IMR-90 (cell line): ENCODE data around the gene BMPER. TPM values are rescaled to one million over a fixed set of nuclear protein-coding genes. Genes with fewer than 3 reads are reported as not detected.

Experiments used
- ATAC-seq: fragments of 200-7000 bp; cut with Tn5 transposase; 2 replicates; pipeline ENCODE4 v1.9.1; 2020; ENCODE audit warnings: low read depth, mild to moderate bottlenecking, moderate library complexity
- BruUV-seq: library from RNA; stranded (reverse); fragments of 400-500 nt; replicated peaks from 2 replicates; lab custom pipeline; 2021; lab: Mats Ljungman, UMichigan
- CTCF ChIA-PET: fragments of 300-600 bp; formaldehyde crosslinking; extraction: SDS; loops from one replicate; lab custom pipeline; 2021; ENCODE audit warnings: antibody characterized with exemption; lab: Yijun Ruan, JAX
- POLR2A ChIA-PET: fragments of 300-600 bp; sonication (Branson Sonifier 250); formaldehyde crosslinking; loops from one replicate; lab custom pipeline; 2022; ENCODE audit warnings: antibody characterized with exemption; ENCODE audit not compliant: unreplicated experiment; lab: Charles Lee
- DNase-seq: peaks from one replicate; pipeline ENCODE4 v3.0.0; 2013
- H2AFZ ChIP-seq: replicated peaks from 2 replicates; pipeline ENCODE3; 2013; ENCODE audit warnings: low read length, mild to moderate bottlenecking; ENCODE audit not compliant: poor library complexity
- H2AK5ac ChIP-seq: 2 replicates; pipeline ENCODE4 v1.6.1; 2013; ENCODE audit warnings: low read depth, low read length, inconsistent platforms
- H2AK9ac ChIP-seq: replicated peaks from 2 replicates; pipeline ENCODE3; 2013; ENCODE audit warnings: mild to moderate bottlenecking, low read depth, low read length, moderate library complexity; ENCODE audit not compliant: poor library complexity
- H2BK120ac ChIP-seq: 2 replicates; pipeline ENCODE4 v1.6.1; 2013; ENCODE audit warnings: low read depth, low read length, inconsistent platforms
- H2BK15ac ChIP-seq: 3 replicates; pipeline ENCODE4 v1.6.1; 2013; ENCODE audit warnings: low read depth, low read length, inconsistent platforms
- H2BK20ac ChIP-seq: 2 replicates; pipeline ENCODE4 v1.6.1; 2013; ENCODE audit warnings: low read depth, mild to moderate bottlenecking, inconsistent platforms, low read length, moderate library complexity
- H2BK5ac ChIP-seq: 2 replicates; pipeline ENCODE4 v1.6.1; 2013; ENCODE audit warnings: mild to moderate bottlenecking, low read depth, low read length, inconsistent platforms; ENCODE audit not compliant: poor library complexity, severe bottlenecking
- H3K14ac ChIP-seq: replicated peaks from 2 replicates; pipeline ENCODE4 v1.6.1; 2013; ENCODE audit warnings: low read depth, low read length, inconsistent platforms
- H3K18ac ChIP-seq: 2 replicates; pipeline ENCODE4 v1.6.1; 2013; ENCODE audit warnings: low read depth, low read length, control low read depth
- H3K23ac ChIP-seq: 2 replicates; pipeline ENCODE4 v1.6.1; 2013; ENCODE audit warnings: low read depth, low read length, inconsistent platforms
- H3K27ac ChIP-seq: 2 replicates; pipeline ENCODE4 v1.5.1; 2013; ENCODE audit warnings: mild to moderate bottlenecking, control low read depth, low read length; ENCODE audit not compliant: insufficient read depth
- H3K27me3 ChIP-seq: 2 replicates; pipeline ENCODE4 v1.6.1; 2013; ENCODE audit warnings: low read length; ENCODE audit not compliant: control insufficient read depth, insufficient read depth
- H3K36me3 ChIP-seq: 2 replicates; pipeline ENCODE4 v1.6.1; 2013; ENCODE audit warnings: low read length, mixed read lengths; ENCODE audit not compliant: control insufficient read depth, insufficient read depth
- H3K4ac ChIP-seq: 2 replicates; pipeline ENCODE4 v1.6.1; 2013; ENCODE audit warnings: low read depth, low read length, inconsistent platforms
- H3K4me1 ChIP-seq: 2 replicates; pipeline ENCODE4 v1.6.1; 2013; ENCODE audit warnings: low read length, mixed read lengths; ENCODE audit not compliant: control insufficient read depth, insufficient read depth
- H3K4me2 ChIP-seq: 2 replicates; pipeline ENCODE4 v1.6.1; 2013; ENCODE audit warnings: low read depth, mild to moderate bottlenecking, control low read depth, low read length, moderate library complexity
- H3K4me3 ChIP-seq: 2 replicates; pipeline ENCODE4 v1.5.1; 2013; ENCODE audit warnings: low read depth, mild to moderate bottlenecking, control low read depth, low read length, moderate library complexity; ENCODE audit not compliant: insufficient read depth
- H3K56ac ChIP-seq: 2 replicates; pipeline ENCODE4 v1.6.1; 2013; ENCODE audit warnings: low read length, inconsistent platforms; ENCODE audit not compliant: insufficient read depth; ENCODE audit errors: extremely low read depth
- H3K79me1 ChIP-seq, 2 experiments: 2 replicates each; pipeline ENCODE4 v1.6.1; 2013; ENCODE audit warnings: low read length in 2 of 2, inconsistent platforms in 1 of 2, low read depth in 1 of 2
- H3K9ac ChIP-seq: 2 replicates; pipeline ENCODE4 v1.6.1; 2013; ENCODE audit warnings: low read depth, low read length, control low read depth
- H3K9me1 ChIP-seq: 2 replicates; pipeline ENCODE4 v1.6.1; 2013; ENCODE audit warnings: low read length, inconsistent platforms; ENCODE audit not compliant: insufficient read depth
- H3K9me3 ChIP-seq: 2 replicates; pipeline ENCODE4 v1.6.1; 2013; ENCODE audit warnings: low read length; ENCODE audit not compliant: control insufficient read depth, insufficient read depth
- H4K20me1 ChIP-seq: 2 replicates; pipeline ENCODE4 v1.6.1; 2013; ENCODE audit warnings: low read length, inconsistent platforms; ENCODE audit not compliant: insufficient read depth
- H4K5ac ChIP-seq: 2 replicates; pipeline ENCODE4 v1.6.1; 2013; ENCODE audit warnings: mild to moderate bottlenecking, low read depth, low read length, control low read depth
- H4K8ac ChIP-seq, 2 experiments: 2 replicates each; pipeline ENCODE4 v1.6.1; 2013; ENCODE audit warnings: low read depth in 2 of 2, low read length in 2 of 2, control low read depth in 1 of 2, inconsistent platforms in 1 of 2
- H4K91ac ChIP-seq: 2 replicates; pipeline ENCODE4 v1.6.1; 2013; ENCODE audit warnings: low read depth, low read length, inconsistent platforms; ENCODE audit not compliant: insufficient read depth
- BHLHE40 ChIP-seq: fragments of 150-350 bp; IDR thresholded peaks from 2 replicates; pipeline ENCODE4 v1.6.1; 2016; ENCODE audit warnings: mild to moderate bottlenecking, low read depth, low read length
- FOS ChIP-seq: fragments of 150-350 bp; IDR thresholded peaks from 2 replicates; pipeline ENCODE4 v1.6.1; 2016; ENCODE audit warnings: low read depth, low read length
- MXI1 ChIP-seq: IDR thresholded peaks from 2 replicates; pipeline ENCODE4 v1.6.1; 2012; ENCODE audit warnings: low read depth, mild to moderate bottlenecking, low read length, moderate library complexity, borderline replicate concordance
- RAD21 ChIP-seq: IDR thresholded peaks from 2 replicates; pipeline ENCODE4 v1.6.1; 2012; ENCODE audit warnings: low read length, improper control_type of control experiment
- SMC3 ChIP-seq: fragments of 150-350 bp; IDR thresholded peaks from 2 replicates; pipeline ENCODE4 v1.6.1; 2016; ENCODE audit warnings: low read depth, mild to moderate bottlenecking, antibody characterized with exemption, low read length, moderate library complexity
- WGBS, 2 experiments: methylation state at CpG; one replicate each; pipeline versions ENCODE4 v1.1.5 to v1.1.7; 2013; ENCODE audit warnings: missing lambda C conversion rate in 2 of 2; ENCODE audit not compliant: insufficient read length in 1 of 2; ENCODE audit errors: extremely low coverage in 2 of 2; 5-methylcytosine and 5-hydroxymethylcytosine counted together
- dilution Hi-C: fragments of 300-500 bp; cut with HindIII; formaldehyde crosslinking; loops from one replicate; pipeline ENCODE4 v1.14.3; 2018; ENCODE audit warnings: low sequenced_read_pairs; ENCODE audit not compliant: unreplicated experiment
- in situ Hi-C: fragments of 300-500 bp; cut with MboI; formaldehyde crosslinking; loops from 3 replicates; pipeline ENCODE4 v1.14.3; 2019; ENCODE audit warnings: low sequenced_read_pairs, inconsistent platforms, mixed read lengths
- intact Hi-C: fragments of 100-400 bp; cut with micrococcal nuclease; formaldehyde crosslinking; loops from 2 replicates; pipeline ENCODE4 v1.10.0; 2022
- polyA plus RNA-seq, 3 experiments: library from polyadenylated mRNA; depleted of rRNA; stranded (reverse); fragments of >200 nt; gene quantifications; 2 replicates each; pipeline ENCODE4 v1.2.3, GENCODE V29; 2012; ENCODE audit warnings: low replicate concordance in 1 of 3
- total RNA-seq: library from RNA; depleted of rRNA; stranded (reverse); fragments of >200 nt; gene quantifications from 2 replicates; pipeline ENCODE4 v1.2.3, GENCODE V29; 2012
- TF ChIP-seq, protein P1 (sequence below): fragments of 150-350 bp; IDR thresholded peaks from 2 replicates; pipeline ENCODE4 v1.6.1; 2016; ENCODE audit warnings: low read depth, mild to moderate bottlenecking, low read length, moderate library complexity, borderline replicate concordance

The BMPER gene
- total and polyA plus RNA-seq, 2 of the 4 experiments (the other 2 are of a cell fraction): 6.2 to 7.9 TPM

DNA sequence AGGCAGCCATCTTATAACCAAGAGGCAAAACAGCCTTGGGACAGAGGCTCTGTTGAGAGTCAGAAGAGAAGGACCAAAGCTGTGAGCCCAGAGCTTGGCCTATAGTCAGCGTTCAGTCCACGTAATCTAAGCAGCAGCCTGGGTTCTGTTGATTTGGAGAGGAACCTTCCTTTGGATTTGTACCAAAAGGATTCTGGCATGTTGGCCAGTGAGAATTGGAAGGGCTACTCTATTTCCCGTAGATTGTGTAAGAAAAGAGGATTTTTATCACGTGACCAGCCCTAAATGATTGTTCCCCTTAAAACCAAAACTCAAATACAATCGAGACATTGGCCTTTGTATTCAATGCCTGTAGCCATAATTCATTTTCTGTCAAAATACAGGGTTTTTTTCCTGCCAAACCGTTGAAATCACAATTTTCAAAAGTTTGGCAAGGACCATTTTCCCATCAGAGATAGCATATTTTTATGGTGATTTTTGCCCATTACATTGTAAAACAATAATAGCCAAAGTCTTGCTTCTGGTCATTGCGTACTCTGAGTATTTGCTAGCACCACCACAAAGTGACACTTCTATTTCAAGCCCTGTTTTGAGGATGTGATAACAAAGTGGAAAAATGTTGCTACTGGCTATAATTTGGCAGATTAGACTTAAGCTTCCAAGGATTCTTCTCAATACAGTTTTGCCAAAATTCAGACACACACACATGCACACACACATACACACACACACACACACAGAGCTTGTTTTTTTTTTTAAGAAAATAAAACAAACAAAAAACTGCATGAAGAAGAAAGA lies 23.1 kb upstream of the BMPER start:
- POLR2A ChIA-PET: no interaction called here
- no peak overlapping the region for H2BK120ac ChIP-seq
- no peak overlapping the region for H2AK9ac ChIP-seq
- H3K4me3 ChIP-seq: no peak overlapping the region
- H3K9me3 ChIP-seq: no peaks in the 10 kb centered on the region
- H2BK15ac ChIP-seq: no peak overlapping the region
- H2AFZ ChIP-seq: no peak overlapping the region
- H3K27me3 ChIP-seq: peaks cover 2% of the 10 kb centered on the region; the same call in 1 of the 2 replicates
- H3K18ac ChIP-seq: no peak overlapping the region; the same call in 1 of the 2 replicates
- no TSS peak for BruUV-seq
- dilution Hi-C loops (no loop called here), in situ Hi-C loops (no loop called here), intact Hi-C loops (no loop called here)
- 80% methylated on average over 1 of the region's 7 CpGs; no CpG with 5 or more reads in 1 of the 2 experiments for WGBS, 2 experiments
- TF ChIP-seq SMC3 (no peak), FOS (no peak), BHLHE40 (no peak), RAD21 (no peak), MXI1 (no peak)
- TF ChIP-seq, protein P1, sequence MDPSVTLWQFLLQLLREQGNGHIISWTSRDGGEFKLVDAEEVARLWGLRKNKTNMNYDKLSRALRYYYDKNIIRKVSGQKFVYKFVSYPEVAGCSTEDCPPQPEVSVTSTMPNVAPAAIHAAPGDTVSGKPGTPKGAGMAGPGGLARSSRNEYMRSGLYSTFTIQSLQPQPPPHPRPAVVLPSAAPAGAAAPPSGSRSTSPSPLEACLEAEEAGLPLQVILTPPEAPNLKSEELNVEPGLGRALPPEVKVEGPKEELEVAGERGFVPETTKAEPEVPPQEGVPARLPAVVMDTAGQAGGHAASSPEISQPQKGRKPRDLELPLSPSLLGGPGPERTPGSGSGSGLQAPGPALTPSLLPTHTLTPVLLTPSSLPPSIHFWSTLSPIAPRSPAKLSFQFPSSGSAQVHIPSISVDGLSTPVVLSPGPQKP: no peak
- no peak for DNase-seq
- no peak overlapping the region for H3K56ac ChIP-seq
- no peaks in the 10 kb centered on the region for H3K36me3 ChIP-seq
- H4K20me1 ChIP-seq: no peaks in the 10 kb centered on the region
- H3K4ac ChIP-seq: no peak overlapping the region
- no peak overlapping the region for H4K8ac ChIP-seq
- no peak overlapping the region for H3K23ac ChIP-seq
- no peak for ATAC-seq
- no peak overlapping the region for H3K4me2 ChIP-seq
- H3K9me1 ChIP-seq: peaks cover 9% of the 10 kb centered on the region; the same call in 1 of the 2 replicates
- CTCF ChIA-PET: interaction anchor here (0.6 to 0.7 kb wide), 2 partner anchors 11 to 97 kb away, joined by 3 to 4 read pairs; no protein-coding TSS in a partner anchor
- H3K27ac ChIP-seq: no peak overlapping the region
- H4K5ac ChIP-seq: no peak overlapping the region
- H2AK5ac ChIP-seq: no peak overlapping the region
- H2BK20ac ChIP-seq: no peak overlapping the region
- no peak overlapping the region for H2BK5ac ChIP-seq
- no peak overlapping the region for H3K14ac ChIP-seq
- no peaks in the 10 kb centered on the region for H3K79me1 ChIP-seq
- no peak overlapping the region for H3K9ac ChIP-seq
- no peak overlapping the region for H4K91ac ChIP-seq
- peaks cover 15% of the 10 kb centered on the region for H3K4me1 ChIP-seq
